Psoas muscle (tissue), 8 donors: ENCODE measurements around the gene KRT86. TPM values are rescaled to one million over a fixed set of nuclear protein-coding genes. Genes with fewer than 3 reads are reported as not detected.

ENCODE experiments used
- ATAC-seq, 4 donors: fragments of 200-7000 bp; cut with Tn5 transposase; one replicate each; pipeline ENCODE4 v1.9.1; 2020; ENCODE audit warnings: moderate library complexity in 3 of 4, mild to moderate bottlenecking in 2 of 4
- DNase-seq, 2 donors: peaks; one replicate each; pipeline ENCODE4 v3.0.0-alpha.2; 2020
- H3K27ac ChIP-seq: fragments of 200-600 bp; one replicate; pipeline ENCODE4 v1.8.0; 2022
- H3K27me3 ChIP-seq, 3 donors: fragments of 200-600 bp in 1 of 3; one replicate each; pipeline versions ENCODE4 v1.6.1 to v1.8.0; 2013 to 2022; ENCODE audit warnings: low read length in 2 of 3, mild to moderate bottlenecking in 2 of 3, moderate library complexity in 1 of 3; ENCODE audit not compliant: insufficient read depth in 3 of 3
- H3K36me3 ChIP-seq, 2 donors: fragments of 200-600 bp in 1 of 2; one replicate each; pipeline versions ENCODE4 v1.6.1 to v1.8.0; 2013 to 2022; ENCODE audit warnings: low read depth in 1 of 2, mild to moderate bottlenecking in 1 of 2, moderate library complexity in 1 of 2; ENCODE audit not compliant: insufficient read depth in 1 of 2
- H3K4me1 ChIP-seq: fragments of 200-600 bp; one replicate; pipeline ENCODE4 v1.8.0; 2022
- H3K4me3 ChIP-seq: fragments of 200-600 bp; one replicate; pipeline ENCODE4 v1.8.0; 2022; ENCODE audit warnings: mild to moderate bottlenecking
- H3K9me3 ChIP-seq: fragments of 200-600 bp; one replicate; pipeline ENCODE4 v1.8.0; 2022
- CTCF ChIP-seq: fragments of 200-600 bp; IDR thresholded peaks from one replicate; pipeline ENCODE4 v1.8.0; 2022; ENCODE audit warnings: antibody characterized with exemption
- WGBS, 3 donors: extraction: QIAGEN DNeasy Blood & Tissue Kit; methylation state at CpG; one replicate each; pipeline versions ENCODE4 v1.1.6 to v1.1.7; 2013; 5-methylcytosine and 5-hydroxymethylcytosine counted together
- intact Hi-C, 2 donors: fragments of 100-400 bp; cut with DNase I; formaldehyde crosslinking; loops; one replicate each; pipeline versions ENCODE4 v1.11.0 to v1.14.2; 2022
- polyA plus RNA-seq, 3 donors: library from polyadenylated mRNA; stranded (reverse); fragments of 200-250 nt; gene quantifications; one replicate each; pipeline ENCODE4 v1.2.3, GENCODE V29; 2013
- total RNA-seq, 4 donors: library from RNA; stranded (reverse); fragmentation: NEBNext Ultra II Directional in 2 of 4; extraction: Animal tissue kit (Norgen Biotek cat#: 25700) in 2 of 4; gene quantifications; one replicate each; pipeline versions ENCODE4 v1.2.1 to v1.2.4, GENCODE V29; 2021 to 2023
- donor health status: healthy with polysubstance abuse.
- donor health status: DM: no; HTN: no; CAD: no; lungs with moderate emphysema.
- donor health status: Bipolar disorder and iron deficiency.
- donor health status: healthy.
- donor health status: DM: yes; HTN: yes; CAD: no.
- donor health status: DM: no; HTN: no; CAD: no.
- donor health status: DM: no; HTN: no; CAD: no.
- donor health status: DM: yes; HTN: yes; CAD: no.

KRT86 gene
- total and polyA plus RNA-seq, 7 donors, result 0.01 to 0.77 (median 0.05) TPM; not detected in 4

- WGBS, 3 donors, result 40 to 61% (median 58%) methylated on average over 20 of the region's 20 CpGs
- intact Hi-C loops, result no loop called here
- peak in 1 of 2 donors; percentile 67 for DNase-seq
Measured at GRCh38 chr12:52245259-52245961, 29.0 kb upstream of the KRT86 start.

GRCh38 chr12:52245962-52246569 lies 28.4 kb upstream of the KRT86 start:
- 75 to 86% (median 85%) methylated on average over 7 of the region's 7 CpGs for WGBS, 3 donors
- Histone ChIP-seq H3K27ac (no peak overlapping the region), H3K4me1 (peaks cover 43% of the 10 kb centered on the region), H3K36me3 (no peaks in the 10 kb centered on the region), H3K27me3 (no peaks in the 10 kb centered on the region), H3K4me3 (no peak overlapping the region), H3K9me3 (no peaks in the 10 kb centered on the region)
- DNase-seq, result peak in 1 of 2 donors; percentile 5
- no peak for ATAC-seq
- TF ChIP-seq CTCF, result no peak
- intact Hi-C loops, result no loop called here

More at GRCh38 chr12:52245259-52245961, 29.0 kb upstream of the KRT86 start:
- H3K36me3 ChIP-seq, result no peaks in the 10 kb centered on the region
- ATAC-seq, result peak in 3 of 4 donors; percentile 16 to 52 (median 23)
- H3K27me3 ChIP-seq, result no peaks in the 10 kb centered on the region
- TF ChIP-seq CTCF, result no peak
- no peaks in the 10 kb centered on the region for H3K9me3 ChIP-seq
- H3K27ac ChIP-seq, result no peak overlapping the region
- H3K4me3 ChIP-seq, result no peak overlapping the region
- peaks cover 43% of the 10 kb centered on the region for H3K4me1 ChIP-seq

GRCh38 chr12:52246720-52247621 lies 27.5 kb upstream of the KRT86 start:
- ATAC-seq (peak; percentile 76 to 85 (median 78)), DNase-seq (peak in 1 of 2 donors; percentile 55)
- Histone ChIP-seq H3K36me3 (no peaks in the 10 kb centered on the region), H3K27me3 (no peaks in the 10 kb centered on the region), H3K4me3 (no peak overlapping the region), H3K27ac (peak overlapping the region; percentile 72), H3K9me3 (no peaks in the 10 kb centered on the region), H3K4me1 (peaks cover 43% of the 10 kb centered on the region)
- no peak for TF ChIP-seq CTCF
- WGBS, 3 donors, result 41 to 55% (median 44%) methylated on average over 10 of the region's 10 CpGs
- intact Hi-C loops, result no loop called here

GRCh38 chr12:52247622-52248540 lies 26.6 kb upstream of the KRT86 start:
- Histone ChIP-seq H3K27me3 (no peaks in the 10 kb centered on the region), H3K4me1 (peaks cover 43% of the 10 kb centered on the region), H3K4me3 (no peak overlapping the region), H3K9me3 (no peaks in the 10 kb centered on the region), H3K36me3 (no peaks in the 10 kb centered on the region), H3K27ac (peak overlapping the region; percentile 72)
- WGBS, 3 donors, result 65 to 81% (median 75%) methylated on average over 10 of the region's 10 CpGs
- intact Hi-C loops, result no loop called here
- DNase-seq (peak in 1 of 2 donors; percentile 36), ATAC-seq (no peak)
- no peak for TF ChIP-seq CTCF
